ENCODE measurements around the gene RBBP5.

Gene RBBP5

DNA sequence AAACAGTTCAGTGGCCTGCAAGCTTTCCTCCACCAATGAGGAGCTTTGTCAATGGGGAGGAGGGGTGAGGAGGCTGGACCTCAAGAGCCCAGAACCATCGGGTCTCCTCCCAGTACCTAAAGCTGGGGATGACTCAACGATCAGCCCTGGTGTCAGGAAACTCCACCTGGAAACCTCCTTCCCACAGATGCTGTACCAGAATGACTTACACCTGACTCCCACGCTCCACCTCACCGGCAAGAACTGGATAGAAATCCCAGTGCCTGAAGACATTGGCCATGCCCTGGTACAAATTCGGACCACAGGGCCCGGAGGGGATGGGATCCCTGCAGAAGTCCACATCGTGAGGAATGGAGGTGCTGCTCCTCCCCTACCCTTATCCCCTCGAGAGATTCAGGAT is 48.9 kb downstream of the RBBP5 start:
- DNase-seq = no peak

DNA sequence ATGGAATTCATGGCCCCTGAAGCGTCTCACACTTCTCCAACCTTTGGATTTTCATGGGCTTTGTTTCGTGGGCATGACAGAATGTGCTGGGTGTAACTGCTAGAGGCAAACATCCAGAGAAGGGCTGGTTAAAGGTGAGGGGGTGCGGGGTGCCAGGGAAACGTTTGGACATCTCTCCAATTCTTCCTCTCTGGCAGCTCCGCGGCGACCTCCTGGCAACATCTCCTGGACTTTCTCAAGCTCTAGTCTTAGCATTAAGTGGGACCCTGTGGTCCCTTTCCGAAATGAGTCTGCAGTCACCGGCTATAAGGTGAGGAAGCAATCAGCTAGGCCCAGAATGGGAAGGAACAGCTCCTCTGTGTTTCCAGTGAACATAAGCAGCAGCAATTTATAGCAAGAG is 49.5 kb downstream of the RBBP5 start:
- no peak for DNase-seq

DNA sequence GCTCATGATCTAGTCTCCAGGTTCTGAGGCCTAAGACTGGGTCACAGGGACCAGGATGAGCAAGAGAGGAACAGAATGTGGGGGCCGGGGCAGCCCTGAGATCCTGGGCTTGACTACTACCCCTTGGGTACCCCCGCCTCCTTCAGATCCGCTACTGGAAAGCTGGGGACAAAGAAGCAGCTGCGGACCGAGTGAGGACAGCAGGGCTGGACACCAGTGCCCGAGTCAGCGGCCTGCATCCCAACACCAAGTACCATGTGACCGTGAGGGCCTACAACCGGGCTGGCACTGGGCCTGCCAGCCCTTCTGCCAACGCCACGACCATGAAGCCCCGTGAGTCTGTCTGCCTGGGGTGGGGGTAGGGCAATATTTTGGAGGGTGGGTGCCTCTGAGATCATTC is 50.0 kb downstream of the RBBP5 start:
- no peak for DNase-seq

DNA sequence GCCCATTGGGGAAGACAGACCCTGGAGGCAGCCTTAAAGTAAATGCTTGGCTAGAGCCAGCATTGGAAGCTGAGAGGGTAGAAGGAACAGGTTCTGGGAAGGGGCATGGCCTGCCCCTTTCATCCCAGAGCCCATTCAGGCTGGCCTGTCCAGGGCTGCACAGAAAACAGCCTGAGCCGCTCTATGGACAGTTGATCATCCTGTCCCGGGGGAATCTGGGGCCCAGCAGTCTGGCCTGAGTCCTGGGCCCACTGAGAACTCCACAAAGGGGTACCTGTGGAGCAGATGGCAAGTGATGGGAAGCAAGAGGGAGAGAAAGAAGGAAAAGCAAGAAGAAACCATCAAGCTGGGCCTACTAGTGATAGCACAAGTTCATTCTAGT is 50.8 kb downstream of the RBBP5 start:
- no peak for DNase-seq

DNA sequence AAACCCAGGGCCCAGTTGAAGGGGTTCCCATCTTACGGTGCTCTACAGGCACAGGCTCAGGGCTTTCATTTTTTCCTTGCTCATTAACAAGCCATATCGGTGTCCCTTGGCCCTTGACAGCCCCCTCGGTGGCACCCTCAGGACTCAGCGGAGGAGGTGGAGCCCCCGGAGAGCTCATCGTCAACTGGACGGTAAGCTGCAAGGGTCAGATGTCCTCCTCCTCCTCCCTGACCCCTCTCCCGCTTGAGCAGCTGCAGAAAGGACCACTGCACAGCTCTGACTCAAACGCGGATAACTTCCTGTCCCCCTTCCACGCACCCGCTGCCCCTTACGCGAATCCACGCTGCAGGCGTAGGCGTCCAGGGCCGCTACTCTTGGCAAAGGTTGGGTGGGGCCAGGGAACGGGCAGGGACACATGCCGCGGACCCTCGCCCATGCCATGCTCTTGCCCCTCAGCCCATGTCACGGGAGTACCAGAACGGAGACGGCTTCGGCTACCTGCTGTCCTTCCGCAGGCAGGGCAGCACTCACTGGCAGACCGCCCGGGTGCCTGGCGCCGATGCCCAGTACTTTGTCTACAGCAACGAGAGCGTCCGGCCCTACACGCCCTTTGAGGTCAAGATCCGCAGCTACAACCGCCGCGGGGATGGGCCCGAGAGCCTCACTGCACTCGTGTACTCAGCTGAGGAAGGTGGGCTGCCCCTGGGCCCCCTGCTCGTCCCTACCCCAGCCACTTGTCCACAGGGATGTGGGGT is 52.2 kb downstream of the RBBP5 start:
- DNase-seq = no peak

DNA sequence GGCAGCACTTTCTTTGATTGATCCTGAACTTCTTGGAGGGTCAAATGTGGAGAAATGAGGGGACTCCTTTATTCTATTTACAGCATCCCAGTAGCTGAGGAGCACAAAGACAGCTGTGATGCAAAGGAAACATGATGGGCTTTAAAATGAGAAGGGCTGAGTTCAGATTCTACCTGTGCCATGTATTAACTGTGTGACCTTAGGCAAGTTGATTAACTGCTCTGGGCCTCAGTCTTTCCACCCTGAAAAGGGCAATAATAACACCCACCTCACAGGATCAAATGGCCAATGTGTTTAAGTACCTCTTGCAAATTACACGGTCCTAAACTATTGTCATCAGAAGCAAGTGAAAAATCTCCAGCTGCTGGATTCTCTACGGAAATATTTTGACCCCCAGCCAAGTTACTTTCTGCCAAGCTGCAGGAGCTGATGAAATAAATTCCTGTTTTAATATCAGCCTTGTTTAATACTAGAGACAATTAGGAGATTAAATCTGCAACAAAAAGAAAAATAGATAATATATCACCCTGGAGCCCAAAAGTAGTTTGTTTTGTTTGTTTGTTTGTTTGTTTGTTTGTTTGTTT is 53.2 kb downstream of the RBBP5 start:
- no peak for DNase-seq

DNA sequence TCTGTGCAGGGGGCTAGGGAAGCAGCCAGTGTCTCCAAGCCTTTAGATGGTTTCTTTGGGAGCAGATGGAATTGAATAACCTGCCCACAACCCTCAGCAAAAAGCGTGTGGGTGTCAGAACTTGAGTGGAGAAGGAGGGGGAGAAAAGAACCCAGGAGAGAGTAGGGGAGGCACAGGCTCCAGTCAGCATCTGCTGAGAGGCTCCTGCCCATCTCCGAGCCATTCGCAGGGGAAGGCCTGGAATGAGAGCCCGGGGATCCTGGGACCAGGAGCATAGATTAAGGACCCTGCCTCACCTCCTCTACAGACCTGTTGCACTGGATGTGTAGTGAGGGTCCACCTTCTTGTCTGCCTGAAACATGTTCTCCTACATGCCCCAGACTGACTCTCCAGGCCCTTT is 53.8 kb downstream of the RBBP5 start:
- DNase-seq = no peak

DNA sequence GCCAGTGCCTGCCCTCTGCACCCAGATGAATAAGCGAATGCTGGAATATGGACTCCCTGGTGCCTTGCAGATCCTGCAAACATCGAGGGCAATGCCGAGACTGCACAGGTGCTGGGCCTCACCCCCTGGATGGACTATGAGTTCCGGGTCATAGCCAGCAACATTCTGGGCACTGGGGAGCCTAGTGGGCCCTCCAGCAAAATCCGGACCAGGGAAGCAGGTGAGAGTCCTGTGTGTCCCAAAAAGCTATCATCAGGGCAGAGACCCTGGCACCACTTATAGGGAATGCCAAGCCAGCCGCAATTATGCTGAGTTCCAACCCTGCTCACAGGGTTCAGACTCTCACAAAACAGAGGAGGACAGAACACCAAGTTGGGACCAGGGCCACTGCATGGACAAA is 54.7 kb downstream of the RBBP5 start:
- no peak for DNase-seq

DNA sequence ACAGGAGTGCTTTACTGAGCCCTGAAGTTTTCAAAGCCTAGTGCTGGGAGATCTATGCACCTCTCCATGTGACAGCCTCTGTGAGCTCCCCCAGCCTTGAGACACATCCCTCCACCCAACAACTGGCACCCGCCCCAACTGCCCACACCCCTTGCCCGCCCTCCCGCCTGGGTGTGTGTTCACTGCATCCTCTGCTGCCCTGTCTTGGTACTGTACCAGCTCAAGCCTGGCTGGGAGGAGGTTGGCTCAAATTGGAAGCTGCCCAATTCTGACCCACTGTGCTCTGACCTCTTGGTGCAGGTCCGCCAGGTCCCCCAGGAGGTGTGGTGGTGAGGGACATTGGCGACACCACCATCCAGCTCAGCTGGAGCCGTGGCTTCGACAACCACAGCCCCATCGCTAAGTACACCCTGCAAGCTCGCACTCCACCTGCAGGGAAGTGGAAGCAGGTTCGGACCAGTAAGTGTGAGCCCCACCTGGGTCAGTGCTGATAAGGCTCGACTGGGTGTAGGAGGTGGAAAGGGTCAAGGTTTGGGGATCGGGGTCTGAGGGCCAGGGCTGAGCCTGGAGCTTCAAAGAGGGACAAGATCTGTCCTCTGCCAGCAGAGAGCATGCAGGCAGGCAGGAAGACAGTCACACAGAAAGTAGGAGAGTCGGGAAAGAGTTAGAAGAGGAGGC is 55.5 kb downstream of the RBBP5 start:
- DNase-seq = no peak

DNA sequence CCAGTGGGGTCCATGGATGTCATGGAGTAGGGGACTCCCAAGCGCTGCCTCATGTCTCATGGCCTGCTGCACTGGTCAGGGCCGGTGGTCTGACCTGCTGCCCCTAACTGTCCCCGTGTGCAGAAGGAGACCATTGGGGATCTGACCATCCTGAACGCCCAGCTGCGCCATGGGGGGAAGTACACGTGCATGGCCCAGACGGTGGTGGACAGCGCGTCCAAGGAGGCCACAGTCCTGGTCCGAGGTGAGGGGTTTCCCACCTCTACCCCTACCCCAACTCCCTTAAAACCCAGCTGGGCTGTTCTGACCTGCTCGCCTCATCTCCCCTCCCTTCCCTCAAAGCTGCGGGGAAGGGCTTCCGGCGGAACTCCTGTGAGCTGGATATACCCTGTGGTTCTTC is 56.1 kb downstream of the RBBP5 start:
- DNase-seq = no peak

DNA sequence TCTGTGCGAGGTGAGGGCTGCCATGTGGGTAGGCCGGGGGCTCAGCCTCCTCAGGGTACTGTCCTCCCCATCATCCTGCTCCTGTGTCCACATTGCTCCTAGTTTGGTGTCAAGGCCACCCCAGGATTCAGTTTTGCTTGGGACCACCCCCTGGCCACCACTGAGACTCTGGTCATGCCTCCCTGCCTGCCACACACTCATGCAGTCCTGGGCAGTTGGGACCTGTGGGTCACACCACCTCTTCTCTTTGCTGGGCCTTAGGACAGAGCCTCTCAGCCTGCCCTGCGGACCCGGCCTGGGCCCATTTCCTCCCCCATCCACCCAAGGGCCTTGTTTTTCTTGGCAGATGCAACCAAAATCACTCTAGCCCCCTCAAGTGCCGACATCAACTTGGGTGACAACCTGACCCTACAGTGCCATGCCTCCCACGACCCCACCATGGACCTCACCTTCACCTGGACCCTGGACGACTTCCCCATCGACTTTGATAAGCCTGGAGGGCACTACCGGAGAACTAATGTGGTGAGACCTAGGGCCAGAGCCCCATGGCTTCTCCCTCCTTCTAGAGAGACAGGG is 56.9 kb downstream of the RBBP5 start:
- DNase-seq = no peak

DNA sequence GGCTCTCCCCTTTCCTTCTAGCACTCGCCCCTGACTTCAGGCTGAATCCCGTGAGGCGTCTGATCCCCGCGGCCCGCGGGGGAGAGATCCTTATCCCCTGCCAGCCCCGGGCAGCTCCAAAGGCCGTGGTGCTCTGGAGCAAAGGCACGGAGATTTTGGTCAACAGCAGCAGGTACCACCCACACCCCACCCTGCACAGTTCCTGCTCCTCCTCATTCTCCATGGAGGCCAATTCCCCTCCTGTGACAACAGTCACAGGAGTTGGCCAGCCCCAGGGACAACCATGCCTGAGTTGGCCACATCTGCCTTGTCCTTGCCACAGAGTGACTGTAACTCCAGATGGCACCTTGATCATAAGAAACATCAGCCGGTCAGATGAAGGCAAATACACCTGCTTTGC is 57.5 kb downstream of the RBBP5 start:
- no peak for DNase-seq

DNA sequence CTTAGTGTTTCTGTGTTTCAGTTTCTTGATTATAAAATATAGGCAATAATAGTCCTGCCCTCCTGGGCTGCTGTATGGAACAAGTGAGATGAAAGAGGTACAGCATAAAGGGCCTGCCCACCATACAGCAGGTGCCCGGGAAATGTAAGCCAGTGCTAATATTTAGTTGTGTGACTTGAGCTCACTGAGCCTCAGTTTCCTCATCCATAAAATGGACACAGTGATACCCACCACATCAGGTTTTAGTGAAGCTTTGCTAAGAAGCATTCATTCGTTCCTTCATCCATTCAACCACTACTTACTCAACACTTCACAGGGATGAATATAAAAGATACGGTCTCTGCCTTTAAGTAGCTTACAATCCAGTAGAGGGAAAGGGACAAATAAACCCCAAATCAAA is 58.9 kb downstream of the RBBP5 start:
- no peak for DNase-seq

DNA sequence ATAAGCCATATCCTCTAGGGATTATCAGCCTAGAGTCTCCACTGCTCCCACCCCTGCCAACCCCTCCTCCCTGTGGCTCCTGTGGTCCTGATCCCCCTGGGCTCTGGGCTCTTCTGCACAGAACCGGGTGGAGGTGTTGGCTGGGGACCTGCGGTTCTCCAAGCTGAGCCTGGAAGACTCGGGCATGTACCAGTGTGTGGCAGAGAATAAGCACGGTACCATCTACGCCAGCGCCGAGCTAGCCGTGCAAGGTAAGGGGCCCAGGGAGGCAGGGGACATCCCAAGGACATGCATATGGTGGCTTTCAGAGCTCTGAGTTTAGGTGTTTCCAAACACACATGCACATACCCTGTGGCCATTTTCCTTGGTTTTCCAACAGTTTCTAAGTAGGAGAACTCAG is 59.5 kb downstream of the RBBP5 start:
- no peak for DNase-seq

DNA sequence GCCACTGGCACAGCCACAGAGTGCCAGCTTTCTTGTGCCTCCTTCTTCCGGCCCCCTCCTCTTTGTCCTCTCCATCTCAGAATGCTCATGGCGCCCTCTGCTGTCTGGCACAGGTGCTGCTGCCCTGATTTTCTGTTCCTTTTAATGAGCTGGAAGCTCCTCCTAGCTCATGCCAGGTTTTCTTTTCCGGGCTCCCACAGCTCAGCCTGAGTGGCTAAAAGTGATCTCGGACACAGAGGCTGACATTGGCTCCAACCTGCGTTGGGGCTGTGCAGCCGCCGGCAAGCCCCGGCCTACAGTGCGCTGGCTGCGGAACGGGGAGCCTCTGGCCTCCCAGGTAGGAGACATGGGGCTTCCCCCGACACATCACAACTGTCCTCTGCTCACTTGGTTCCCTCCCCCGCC is 60.1 kb downstream of the RBBP5 start:
- peak; percentile 86 for DNase-seq

DNA sequence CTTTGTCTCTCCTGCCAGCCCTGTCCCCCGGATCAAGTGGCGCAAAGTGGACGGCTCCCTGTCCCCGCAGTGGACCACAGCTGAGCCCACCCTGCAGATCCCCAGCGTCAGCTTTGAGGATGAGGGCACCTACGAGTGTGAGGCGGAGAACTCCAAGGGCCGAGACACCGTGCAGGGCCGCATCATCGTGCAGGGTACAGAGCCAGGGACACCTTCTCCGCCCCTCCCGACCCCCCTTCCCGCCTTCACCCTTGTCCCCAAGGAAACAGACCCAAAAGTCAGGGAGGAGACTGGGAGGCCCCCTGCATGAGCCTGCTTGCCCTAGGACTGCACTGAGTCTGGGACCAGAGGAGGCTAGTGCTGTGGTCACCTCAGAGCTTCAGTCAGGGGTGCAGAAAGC is 60.6 kb downstream of the RBBP5 start:
- DNase-seq = no peak

DNA sequence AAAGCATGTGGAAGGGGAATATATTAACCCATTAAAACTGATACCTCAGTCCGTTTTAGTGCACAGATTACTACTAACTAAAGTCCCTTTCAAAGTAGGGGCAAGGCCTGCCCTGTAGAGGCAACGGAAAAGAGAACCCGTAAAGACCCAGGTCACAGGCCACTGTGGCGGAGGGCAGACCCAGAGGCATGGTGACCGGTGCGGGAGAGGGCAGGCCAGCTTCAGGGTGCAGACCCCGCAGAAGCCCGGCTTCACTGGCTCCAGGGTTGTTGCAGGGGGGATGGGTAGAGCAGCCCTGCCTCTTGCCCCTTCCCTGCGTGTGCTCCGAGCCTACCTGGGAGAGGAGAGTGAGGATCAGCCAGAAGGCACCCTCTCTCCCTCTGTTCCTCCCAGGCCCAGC is 61.0 kb downstream of the RBBP5 start:
- no peak for DNase-seq

DNA sequence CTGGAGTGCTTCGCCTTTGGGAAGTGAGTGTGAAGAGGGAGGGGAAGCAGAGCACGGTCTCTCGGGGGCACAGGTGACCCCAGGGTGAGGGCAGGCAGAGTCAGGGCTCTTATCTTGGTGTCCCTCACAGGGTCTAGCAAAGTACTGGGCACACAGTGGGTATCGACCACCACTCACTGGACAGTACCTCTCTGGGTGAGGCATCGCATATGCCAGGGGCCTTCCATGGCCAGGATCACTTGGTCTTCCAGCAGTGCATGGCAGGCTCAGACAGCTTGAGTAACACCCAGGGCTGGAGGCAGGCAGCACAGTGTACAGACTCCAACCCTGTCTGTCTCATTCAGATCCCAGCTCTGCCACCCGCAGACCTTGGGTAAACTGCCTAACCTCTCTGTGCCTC is 62.1 kb downstream of the RBBP5 start:
- no peak for DNase-seq

DNA sequence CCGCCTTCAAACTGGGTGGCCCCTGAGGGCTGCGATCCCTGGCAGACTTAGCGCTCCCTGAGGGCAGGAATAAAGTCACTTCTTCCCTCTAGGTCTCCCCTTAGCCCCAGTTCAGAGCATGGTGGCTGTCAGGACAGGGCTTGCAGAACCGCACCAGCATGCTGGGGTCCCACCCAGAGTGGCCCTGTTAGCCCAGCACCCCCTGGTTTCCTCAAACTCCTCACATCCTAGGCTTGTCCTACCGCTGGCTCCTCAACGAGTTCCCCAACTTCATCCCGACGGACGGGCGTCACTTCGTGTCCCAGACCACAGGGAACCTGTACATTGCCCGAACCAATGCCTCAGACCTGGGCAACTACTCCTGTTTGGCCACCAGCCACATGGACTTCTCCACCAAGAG is 62.9 kb downstream of the RBBP5 start:
- no peak for DNase-seq

DNA sequence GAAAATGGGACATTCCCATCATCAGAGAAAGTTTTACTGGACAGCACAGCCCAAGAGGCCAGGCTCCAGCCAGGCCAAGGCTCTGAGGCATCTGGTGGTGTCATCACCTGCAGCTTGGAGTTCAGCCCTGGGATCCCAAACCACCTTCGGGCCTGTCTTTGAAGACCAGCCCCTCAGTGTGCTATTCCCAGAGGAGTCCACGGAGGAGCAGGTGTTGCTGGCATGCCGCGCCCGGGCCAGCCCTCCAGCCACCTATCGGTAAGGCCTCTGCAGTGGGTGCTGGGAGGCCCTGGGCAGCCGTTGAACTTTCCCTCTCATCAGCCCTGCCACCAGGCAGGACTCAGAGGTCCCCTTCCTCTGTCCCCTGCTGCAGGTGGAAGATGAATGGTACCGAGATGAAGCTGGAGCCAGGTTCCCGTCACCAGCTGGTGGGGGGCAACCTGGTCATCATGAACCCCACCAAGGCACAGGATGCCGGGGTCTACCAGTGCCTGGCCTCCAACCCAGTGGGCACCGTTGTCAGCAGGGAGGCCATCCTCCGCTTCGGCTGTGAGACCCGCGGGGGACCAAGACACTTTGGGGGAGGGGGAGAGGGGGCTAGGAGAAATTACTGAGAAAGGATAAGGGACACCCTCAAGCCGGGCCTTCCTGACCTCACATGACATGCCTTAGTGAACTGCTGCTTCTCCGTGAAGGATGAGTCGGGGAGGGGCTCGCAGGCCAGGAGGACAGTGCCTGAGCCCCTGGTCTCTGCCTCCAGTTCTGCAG is 63.8 kb downstream of the RBBP5 start:
- DNase-seq = no peak

DNA sequence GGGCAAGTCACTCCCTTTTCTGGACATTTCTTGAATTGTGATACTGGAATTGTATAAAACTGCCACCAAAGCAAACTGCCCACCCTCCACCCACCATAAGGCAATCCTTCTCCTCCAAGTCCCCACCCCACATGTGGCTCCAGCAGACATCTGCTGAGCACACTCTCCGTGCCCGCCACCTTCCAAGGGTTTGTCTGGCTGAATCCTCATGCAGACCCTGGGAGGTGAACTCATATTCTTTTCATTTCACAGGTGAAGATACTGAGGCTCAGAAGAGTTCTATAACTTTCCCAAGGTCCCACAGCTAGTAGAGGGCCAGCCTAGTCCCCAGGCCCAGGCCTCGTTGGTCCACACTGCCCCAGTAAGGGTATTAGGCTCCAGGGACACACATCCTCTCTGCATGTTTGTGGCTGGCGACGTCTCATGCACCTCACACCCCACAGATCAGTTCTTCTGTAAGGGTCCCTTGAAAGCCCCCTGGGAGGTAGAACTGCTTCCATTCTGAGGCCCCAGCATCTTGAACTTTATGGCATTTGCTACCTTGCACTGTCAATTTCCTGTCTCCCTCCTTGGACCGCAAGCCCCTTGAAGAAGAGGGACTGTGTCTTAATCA is 64.7 kb downstream of the RBBP5 start:
- DNase-seq = no peak

DNA sequence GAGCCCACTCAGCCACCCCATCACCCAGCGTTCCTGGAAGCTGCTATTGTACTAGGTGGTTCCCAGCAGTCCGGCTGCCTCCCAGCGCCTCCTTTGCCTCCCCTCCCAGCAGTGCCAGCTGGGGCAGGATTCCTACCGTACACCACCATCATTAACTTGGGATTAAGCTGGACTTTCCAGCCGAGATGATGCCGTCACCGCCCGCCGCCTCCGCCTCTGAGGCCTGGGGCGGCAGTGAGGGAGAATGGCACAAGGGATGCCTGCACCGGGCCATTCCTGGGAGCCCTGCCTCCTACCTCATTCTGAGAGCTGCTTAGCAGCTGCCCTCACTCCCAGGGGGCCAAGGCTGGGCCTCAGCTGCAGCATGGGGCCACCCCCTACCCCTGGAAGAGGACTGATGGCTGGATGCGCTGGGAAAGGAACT is 65.6 kb downstream of the RBBP5 start:
- DNase-seq = no peak

DNA sequence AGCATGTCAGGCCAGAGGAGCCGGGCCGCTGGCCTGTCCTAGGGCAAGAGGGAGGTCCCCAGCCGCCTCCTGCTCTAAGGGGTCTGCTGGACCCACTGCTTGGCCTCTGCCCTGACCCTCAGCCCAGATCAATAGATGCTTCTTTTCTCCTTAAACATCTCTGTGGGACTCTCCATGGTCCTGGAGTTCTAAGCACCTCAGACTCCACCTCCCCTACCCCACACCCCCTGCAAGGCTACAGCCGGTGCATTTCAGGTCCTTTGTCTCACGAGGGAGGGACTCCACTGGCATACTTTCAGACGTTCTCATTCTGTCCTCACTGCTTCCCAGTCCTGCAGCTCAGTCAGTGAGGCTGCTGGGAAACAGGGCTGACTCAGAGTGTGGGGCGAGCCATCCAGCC is 67.8 kb downstream of the RBBP5 start:
- DNase-seq = no peak
